ENCODE data around the gene GADL1.

Gene GADL1

DNA sequence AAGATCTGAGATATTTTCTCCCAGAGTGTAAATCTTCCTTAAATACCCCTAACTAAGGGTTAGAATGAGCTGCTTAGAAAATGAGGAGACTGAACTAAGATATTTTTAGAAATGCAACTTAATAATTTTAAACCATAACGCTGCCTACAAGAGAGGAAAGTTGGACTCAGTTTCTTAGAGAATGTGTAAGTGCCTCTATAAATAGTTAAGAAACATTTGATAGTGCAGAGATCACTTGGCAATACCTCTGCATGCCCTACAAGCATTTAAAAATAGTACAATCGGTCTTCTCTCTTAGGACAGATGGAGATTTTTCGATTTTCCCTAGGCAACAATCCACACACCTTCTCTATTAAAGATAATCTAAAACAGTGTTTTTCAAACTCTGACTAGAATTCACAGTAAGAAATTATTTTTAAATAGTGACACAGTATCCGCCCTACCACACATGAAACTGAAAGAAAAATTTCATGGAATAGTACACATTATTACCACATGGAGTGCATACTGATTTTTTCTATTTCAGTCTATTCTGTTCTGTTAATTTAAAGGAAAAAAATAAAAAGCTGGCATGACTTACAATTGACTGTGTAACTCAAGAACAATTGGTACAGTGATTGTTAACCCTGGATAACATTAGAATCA, 83.2 kb downstream of the GADL1 start:
- DNase-seq (ENCODE audit: low read depth, low spot score) = no peak

DNA sequence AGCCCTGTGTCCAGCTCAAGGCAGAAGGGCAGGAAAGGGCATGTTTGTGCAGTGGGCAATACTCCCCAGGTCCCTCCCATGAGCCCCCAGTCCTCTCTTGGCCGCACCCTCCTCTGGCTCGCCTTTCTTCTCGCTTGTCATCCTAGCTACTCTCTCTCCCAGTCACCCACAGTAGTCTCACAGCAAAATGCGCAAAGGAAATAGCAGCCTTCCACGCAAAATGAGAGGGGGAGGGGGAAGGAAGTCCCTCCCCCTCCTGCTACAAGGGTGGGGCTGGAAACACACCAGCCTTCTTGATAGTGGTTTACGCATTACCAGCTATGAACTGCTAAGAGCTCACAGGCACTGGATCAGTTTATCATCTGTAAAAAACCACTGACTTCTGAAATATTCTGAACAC, 83.8 kb downstream of the GADL1 start:
- DNase-seq (ENCODE audit: low read depth, low spot score) = no peak

DNA sequence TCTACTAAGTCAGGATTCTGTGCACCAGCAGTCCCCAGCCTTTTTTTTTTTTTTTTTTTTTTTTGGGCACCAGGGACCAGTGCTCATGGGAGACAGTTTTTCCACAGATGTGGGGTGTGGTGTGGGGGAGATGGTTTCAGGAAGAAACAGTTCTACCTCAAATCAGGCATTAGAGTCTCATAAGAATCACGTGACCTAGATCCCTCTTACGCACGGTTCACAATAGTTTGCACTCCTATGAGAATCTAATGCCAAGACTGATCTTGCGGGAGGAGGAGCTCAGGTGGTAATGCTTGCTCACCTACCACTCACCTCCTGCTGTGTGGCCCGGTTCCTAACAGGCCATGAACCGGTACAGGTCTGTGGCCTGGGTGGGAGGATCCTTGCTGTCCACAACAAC, 88.8 kb downstream of the GADL1 start:
- DNase-seq (ENCODE audit: low read depth, low spot score) = no peak

DNA sequence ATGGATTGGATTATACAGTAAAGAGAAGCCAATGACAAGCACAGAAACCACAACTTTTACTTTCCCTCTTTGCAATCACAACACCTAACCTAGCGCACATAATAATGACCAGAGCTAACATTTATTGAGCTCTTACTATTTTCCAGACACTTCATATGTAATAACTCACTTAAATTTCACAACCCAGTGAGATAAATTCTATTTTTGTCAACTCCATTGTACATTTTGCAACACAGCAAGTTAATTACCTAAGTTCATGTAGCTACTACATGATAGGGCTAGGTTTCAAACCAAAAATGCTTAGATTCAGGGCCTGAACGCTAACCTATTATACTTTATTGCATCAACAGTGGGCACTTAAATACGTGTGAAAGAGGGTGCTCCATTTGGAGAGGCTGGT, 89.5 kb downstream of the GADL1 start:
- no peak for DNase-seq (ENCODE audit: low read depth, low spot score)

GRCh38 chr3:30795176-30795575, 99.3 kb downstream of the GADL1 start:
- no peak for DNase-seq (ENCODE audit: low read depth, low spot score)

GRCh38 chr3:30793740-30794139, 100.7 kb downstream of the GADL1 start:
- no peak for DNase-seq (ENCODE audit: low read depth, low spot score)

DNA sequence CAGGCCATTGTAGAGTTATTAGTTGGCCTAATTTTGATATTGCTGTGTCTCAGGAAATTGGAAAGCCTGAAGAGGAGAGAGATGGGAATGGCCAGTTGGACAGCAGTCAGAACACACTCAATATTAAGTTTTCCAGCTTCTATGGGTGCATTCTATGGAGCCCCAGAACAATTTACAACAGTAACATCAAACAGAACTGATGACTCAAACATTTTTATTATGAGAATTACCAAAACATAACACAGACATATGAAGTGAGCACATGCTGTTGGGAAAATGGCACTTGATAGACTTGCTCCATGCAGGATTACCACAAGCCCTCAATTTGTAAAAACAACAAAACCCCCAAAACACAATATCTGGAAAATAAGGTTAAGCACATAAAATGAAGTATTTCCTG, 104.3 kb downstream of the GADL1 start:
- DNase-seq (ENCODE audit: low read depth, low spot score) = no peak

DNA sequence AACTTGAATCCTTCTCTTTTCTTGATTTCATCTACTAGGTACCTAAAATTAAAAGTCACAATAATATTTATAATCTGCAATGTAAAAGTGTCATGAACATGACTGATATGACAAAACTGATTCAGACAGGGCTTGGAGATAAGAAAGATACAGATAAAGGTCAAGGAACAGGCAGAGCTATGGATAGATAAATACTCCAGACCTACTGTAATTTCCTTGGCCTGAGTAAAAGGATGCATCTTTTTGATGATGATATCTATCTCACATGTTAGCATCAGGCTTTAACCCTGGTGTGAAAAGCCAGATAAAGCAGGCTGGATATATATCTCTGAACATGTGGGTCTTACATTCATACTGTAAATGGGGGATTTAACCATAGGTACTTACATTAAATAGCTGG, 108.1 kb downstream of the GADL1 start:
- no peak for DNase-seq (ENCODE audit: low read depth, low spot score)

GRCh38 chr3:30779686-30780287, 114.7 kb downstream of the GADL1 start:
- no peak for DNase-seq (ENCODE audit: low read depth, low spot score)

DNA sequence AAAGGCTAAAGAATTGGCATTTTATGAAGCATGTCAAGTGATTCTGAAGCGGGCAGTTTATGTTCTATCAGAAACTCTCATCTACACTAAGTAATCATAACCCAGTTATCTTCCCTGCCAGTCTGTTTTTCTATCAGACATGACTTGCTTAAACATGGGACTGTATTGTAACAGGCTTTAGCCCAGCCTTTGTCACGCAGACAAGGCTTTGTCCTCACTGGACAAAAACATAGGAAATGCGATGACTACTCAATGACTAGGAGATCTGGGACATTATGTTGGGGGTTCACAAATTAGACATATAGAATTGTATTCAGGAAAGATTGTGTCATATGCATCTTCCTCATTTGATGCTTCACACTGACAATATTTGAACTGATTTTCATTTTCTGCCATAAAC, 115.5 kb downstream of the GADL1 start:
- no peak for DNase-seq (ENCODE audit: low read depth, low spot score)

DNA sequence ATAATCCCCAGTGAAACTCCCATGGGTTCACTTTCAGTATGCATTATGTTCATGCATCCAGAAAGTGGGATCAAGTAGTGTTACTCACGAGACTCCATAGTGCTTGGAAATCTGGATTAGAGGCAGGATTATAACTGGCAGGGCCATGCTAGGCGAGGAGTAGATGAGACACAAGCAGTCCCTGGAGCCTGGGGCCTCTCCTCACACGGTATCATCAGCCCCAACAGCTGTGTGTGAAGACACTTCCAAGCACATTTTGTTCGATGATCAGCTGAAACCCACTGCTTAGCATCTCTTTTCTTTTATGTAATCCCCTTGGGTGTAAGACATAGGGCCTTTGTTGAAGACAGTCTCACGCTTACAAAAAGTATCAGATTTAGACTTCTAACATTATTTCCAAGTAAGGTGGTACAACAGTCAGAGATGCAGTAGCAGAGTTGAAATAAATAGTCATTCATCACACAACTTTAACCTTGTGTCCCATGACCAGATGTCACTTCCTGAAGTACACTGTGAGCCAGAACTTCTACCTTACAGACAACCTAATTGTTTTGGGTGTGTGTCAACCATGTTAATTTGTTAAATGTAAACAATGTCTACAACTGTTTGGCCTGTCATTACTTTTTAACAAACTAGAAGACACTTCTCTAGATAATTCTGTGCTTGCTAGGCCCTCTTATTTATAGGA, 116.9 kb downstream of the GADL1 start:
- no peak for DNase-seq (ENCODE audit: low read depth, low spot score)

- DNase-seq (ENCODE audit: low read depth, low spot score) = no peak
Measured at GRCh38 chr3:30776186-30776815, 118.2 kb downstream of the GADL1 start.

DNA sequence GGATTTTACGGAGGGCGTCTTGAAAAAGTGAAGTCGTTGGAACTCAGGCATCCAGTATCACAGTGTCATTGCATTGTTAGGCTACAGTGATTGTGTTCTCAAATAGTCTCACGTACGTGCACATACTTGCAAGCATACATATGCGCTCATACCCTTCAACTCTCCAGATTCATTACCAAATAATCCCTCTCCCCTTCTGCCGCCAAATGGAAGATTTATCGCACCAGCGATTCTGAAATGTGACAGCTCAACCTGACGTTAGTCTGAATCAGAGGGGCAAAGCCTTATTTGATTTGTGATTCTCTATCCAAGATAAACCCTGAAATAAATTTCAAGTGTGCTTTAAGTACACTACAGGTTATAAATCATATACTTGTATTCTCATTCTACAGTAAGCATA, 119.4 kb downstream of the GADL1 start:
- no peak for DNase-seq (ENCODE audit: low read depth, low spot score)

GRCh38 chr3:30774062-30774461, 120.4 kb downstream of the GADL1 start:
- DNase-seq (ENCODE audit: low read depth, low spot score) = no peak

DNA sequence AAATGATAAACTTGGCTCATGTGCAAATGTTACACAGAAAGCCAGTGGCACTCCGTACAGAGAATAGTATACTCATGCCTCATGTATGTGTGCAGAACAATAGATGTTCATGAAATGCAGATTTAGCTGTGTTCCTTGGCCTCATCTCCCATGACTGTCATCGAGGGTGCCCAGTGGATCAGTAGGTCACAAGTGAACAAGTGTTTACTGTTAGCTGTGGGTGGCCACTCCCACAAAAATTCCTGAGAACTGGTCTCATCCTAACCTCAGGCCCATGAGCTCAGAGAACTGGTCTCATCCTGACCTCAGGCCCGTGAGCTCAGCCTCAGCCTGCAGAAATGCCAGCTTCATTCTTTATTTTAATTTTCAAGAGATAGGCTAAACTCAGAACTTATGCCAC, 124.1 kb downstream of the GADL1 start:
- no peak for DNase-seq (ENCODE audit: low read depth, low spot score)

- DNase-seq (ENCODE audit: low read depth, low spot score) = peak; percentile 28
Measured at GRCh38 chr3:30768703-30769550, 125.5 kb downstream of the GADL1 start.

DNA sequence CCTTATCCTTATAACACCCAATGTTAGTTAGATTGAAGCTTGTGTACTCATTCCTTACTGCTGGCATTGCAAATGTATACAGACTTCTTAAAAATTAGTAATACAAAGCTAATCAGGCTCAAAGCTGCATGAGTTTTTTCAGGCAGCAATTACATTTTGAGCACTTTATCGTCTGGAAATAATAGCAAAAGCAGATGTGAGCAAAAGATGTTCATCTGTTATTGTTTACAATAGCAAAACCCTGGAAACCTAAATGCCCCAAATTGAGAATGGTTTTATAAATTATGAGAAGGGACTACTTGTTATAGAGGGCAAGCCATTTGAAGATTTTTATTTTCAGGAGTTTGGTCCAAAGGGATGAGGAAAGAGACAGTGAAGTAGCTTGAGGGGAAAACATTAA, 126.4 kb downstream of the GADL1 start:
- DNase-seq (ENCODE audit: low read depth, low spot score) = no peak

DNA sequence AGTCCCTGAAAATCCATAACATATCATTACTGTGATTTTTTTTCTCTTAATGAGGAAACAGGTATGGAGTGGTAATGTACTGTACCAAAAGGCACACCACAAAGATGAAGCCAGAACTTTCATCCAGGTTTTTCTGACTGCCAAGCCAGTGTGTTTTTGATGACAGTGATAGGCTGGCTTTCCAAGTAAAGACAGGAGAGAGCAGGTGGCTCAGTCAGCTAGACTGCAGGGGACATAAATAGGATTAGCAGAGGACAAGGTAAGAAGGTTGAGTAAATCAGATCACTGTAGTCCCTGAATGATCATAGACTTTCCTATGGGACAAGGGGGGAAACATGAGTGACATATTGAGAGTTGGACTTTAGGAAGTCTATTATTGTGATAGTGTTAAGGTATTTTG, 127.9 kb downstream of the GADL1 start:
- no peak for DNase-seq (ENCODE audit: low read depth, low spot score)

DNA sequence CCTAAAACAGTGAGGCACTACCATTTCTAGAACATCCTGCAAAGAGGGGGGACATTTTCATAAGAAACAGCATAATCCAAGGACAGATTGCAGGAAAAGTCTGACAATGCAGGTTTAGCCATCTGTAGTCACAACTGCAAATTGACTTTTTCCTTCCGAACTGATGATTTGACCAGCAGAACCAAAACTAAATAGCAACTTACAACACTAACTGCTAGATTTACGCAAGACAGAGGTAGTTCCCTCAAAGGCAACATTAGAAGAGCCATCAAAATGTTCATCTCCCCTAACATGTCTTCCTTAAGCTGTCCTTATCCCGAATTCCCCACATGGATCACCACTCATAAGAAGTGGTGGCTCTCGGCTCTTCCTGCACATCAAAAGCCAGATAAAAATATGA, 129.6 kb downstream of the GADL1 start:
- DNase-seq (ENCODE audit: low read depth, low spot score) = no peak

- no peak for DNase-seq (ENCODE audit: low read depth, low spot score)
Measured at GRCh38 chr3:30764281-30764680, 130.2 kb downstream of the GADL1 start.

GRCh38 chr3:30761374-30761773, 133.1 kb downstream of the GADL1 start:
- DNase-seq (ENCODE audit: low read depth, low spot score) = no peak

DNA sequence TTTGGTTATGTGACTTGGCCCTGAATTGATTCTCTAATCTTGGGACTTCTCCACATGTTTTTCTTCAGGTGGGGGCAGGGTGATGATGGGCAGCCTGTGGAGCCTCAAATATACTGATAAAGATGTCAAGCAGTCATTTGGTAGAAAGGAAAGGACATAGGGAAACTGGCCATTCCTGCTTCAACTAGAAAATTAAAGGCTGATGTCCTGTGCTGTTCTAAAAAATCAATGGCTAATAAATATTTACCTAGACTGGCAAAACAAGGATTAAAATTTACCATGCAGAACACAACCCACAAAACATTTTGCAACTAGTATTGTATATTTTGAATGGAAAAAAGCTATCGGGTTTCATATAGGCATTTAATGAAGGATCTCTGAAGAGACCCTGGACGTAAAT, 133.7 kb downstream of the GADL1 start:
- no peak for DNase-seq (ENCODE audit: low read depth, low spot score)
